ENCODE results near the gene ZNF662. TPM values are rescaled to one million over a fixed set of nuclear protein-coding genes. Genes with fewer than 3 reads are reported as not detected.

ZNF662 gene
- total RNA-seq: 1 to 10 TPM; 1.2 to 8.9 (median 6.0) TPM

DNA sequence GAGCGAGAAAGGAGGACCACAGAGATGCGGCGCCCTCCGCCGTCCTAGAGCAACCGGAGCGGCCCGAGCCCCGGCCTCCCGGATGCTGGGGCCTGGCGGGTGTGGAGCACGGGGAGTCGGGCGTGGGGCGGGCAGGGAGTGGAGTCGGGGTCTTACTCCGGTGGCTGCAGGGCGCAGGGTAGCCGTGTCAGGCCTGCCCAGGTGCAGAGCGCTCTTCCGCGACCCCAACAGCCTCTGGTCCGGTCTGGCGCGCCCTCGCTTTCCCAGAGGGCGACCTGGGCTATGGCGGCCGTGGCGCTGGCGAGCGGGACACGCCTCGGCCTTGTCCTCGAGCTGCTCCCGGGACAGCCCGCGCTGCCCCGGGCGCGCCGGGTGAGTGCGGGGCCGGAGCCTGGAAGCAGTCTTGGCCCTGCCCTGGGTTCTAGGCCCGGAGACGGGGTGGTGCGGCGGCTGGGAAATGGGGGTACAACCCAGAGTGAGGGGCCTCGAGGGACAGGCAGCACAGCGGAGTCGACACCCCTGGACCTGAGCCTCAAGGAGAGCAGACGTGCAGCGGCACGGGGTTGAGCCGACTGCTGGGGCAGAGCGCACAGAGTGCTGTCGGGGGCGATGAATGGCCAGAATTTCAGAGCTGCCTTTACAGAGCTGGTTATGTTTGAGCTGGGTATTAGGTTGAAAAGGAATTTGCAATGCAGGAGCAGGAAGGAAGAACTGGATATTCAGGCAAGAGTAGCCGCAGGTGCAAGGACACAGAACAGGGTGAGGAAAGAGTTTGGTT lies at the start of gene ZNF662:
Gene ZNF662 (plus strand): TSS at position 73 of the 778 bp plus-strand sequence. CDS start 1,973 bp downstream, outside the sequence.
- peak within 1 kb of the TSS; percentile 31 to 58 (median 50) for H3K4me3 ChIP-seq
- H3K9me3 ChIP-seq: no peaks in the 10 kb centered on the region
- DNase-seq: peak in 2 of 3 donors; percentile 50 to 66
- peak within 1 kb of the TSS in 3 of 4 donors; percentile 12 to 33 (median 15) for H3K27ac ChIP-seq
- H3K36me3 ChIP-seq: peaks cover 0 to 22% (median 0%) of the 10 kb centered on the region in 3 donors
- no peaks in the 10 kb centered on the region for H3K27me3 ChIP-seq
- TF ChIP-seq POLR2A (IDR thresholded peaks at IDR 0.05) (no peak), CTCF (IDR thresholded peaks at IDR 0.05) (no peak)
- H3K4me1 ChIP-seq: peaks cover 0 to 4% (median 0%) of the 10 kb centered on the region in 4 donors

- no peak for DNase-seq
- no peaks in the 10 kb centered on the region for H3K36me3 ChIP-seq
- no peak for TF ChIP-seq CTCF (IDR thresholded peaks at IDR 0.05)
- TF ChIP-seq POLR2A (IDR thresholded peaks at IDR 0.05): no peak
- no peak overlapping the region for H3K4me3 ChIP-seq
- no peaks in the 10 kb centered on the region for H3K27me3 ChIP-seq
- no peaks in the 10 kb centered on the region for H3K9me3 ChIP-seq
- H3K27ac ChIP-seq: no peak overlapping the region
- no peaks in the 10 kb centered on the region for H3K4me1 ChIP-seq
Observed at GRCh38 chr3:42856544-42856943, 49.4 kb upstream of the ZNF662 start.

GRCh38 chr3:42864321-42864950 lies 41.5 kb upstream of the ZNF662 start:
- Histone ChIP-seq H3K36me3 (no peaks in the 10 kb centered on the region), H3K27me3 (no peaks in the 10 kb centered on the region), H3K9me3 (no peaks in the 10 kb centered on the region), H3K4me1 (no peaks in the 10 kb centered on the region), H3K27ac (no peak overlapping the region), H3K4me3 (no peak overlapping the region)
- DNase-seq: no peak
- no peak for TF ChIP-seq CTCF (IDR thresholded peaks at IDR 0.05)
- no peak for TF ChIP-seq POLR2A (IDR thresholded peaks at IDR 0.05)

DNA sequence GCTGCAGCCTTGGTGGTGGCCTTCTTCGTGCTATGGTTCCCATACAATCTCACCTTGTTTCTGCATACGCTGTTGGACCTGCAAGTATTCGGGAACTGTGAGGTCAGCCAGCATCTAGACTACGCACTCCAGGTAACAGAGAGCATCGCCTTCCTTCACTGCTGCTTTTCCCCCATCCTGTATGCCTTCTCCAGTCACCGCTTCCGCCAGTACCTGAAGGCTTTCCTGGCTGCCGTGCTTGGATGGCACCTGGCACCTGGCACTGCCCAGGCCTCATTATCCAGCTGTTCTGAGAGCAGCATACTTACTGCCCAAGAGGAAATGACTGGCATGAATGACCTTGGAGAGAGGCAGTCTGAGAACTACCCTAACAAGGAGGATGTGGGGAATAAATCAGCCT lies 40.7 kb upstream of the ZNF662 start:
- no peak for TF ChIP-seq CTCF (IDR thresholded peaks at IDR 0.05)
- no peak for TF ChIP-seq POLR2A (IDR thresholded peaks at IDR 0.05)
- Histone ChIP-seq H3K36me3 (no peaks in the 10 kb centered on the region), H3K4me1 (no peaks in the 10 kb centered on the region), H3K4me3 (no peak overlapping the region), H3K9me3 (no peaks in the 10 kb centered on the region), H3K27me3 (no peaks in the 10 kb centered on the region), H3K27ac (no peak overlapping the region)
- no peak for DNase-seq

GRCh38 chr3:42867138-42867537 lies 38.8 kb upstream of the ZNF662 start:
- Histone ChIP-seq H3K36me3 (no peaks in the 10 kb centered on the region), H3K27ac (no peak overlapping the region), H3K27me3 (no peaks in the 10 kb centered on the region), H3K4me3 (no peak overlapping the region), H3K9me3 (no peaks in the 10 kb centered on the region), H3K4me1 (no peaks in the 10 kb centered on the region)
- no peak for DNase-seq
- TF ChIP-seq POLR2A (IDR thresholded peaks at IDR 0.05) (no peak), CTCF (IDR thresholded peaks at IDR 0.05) (no peak)

Data from Peyer's patch (tissue), 4 donors.